Mesenteric fat pad (tissue), 1 donor: Measurements from ENCODE around the gene CTBP2. TPM values are rescaled to one million over a fixed set of nuclear protein-coding genes. Genes with fewer than 3 reads are reported as not detected.

Source experiments
- DNase-seq: peaks from one replicate; pipeline ENCODE4 v3.0.0-alpha.2; 2020; ENCODE audit warnings: low spot score
- total RNA-seq: library from RNA; stranded (reverse); fragmentation: NEBNext Ultra II Directional; extraction: Animal tissue kit (Norgen Biotek cat#: 25700); gene quantifications from one replicate; pipeline ENCODE4 v1.2.1, GENCODE V29; 2021
- donor health status: DM: yes; HTN: yes; CAD: no.

Gene CTBP2
- total RNA-seq, 1 donor from 2014 or later: 56.5 TPM

GRCh38 chr10:125128397-125129075 lies 31.8 kb downstream of the CTBP2 start:
- DNase-seq: no peak

GRCh38 chr10:125127986-125128385 lies 32.4 kb downstream of the CTBP2 start:
- no peak for DNase-seq

- DNase-seq: no peak
Measured at GRCh38 chr10:125127110-125127509, 33.3 kb downstream of the CTBP2 start.

- DNase-seq: no peak
Measured at GRCh38 chr10:125125951-125126735, 34.2 kb downstream of the CTBP2 start.

GRCh38 chr10:125124907-125125306 lies 35.5 kb downstream of the CTBP2 start:
- no peak for DNase-seq

- DNase-seq: no peak
Measured at GRCh38 chr10:125124115-125124487, 36.3 kb downstream of the CTBP2 start.

GRCh38 chr10:125123476-125124114 lies 36.8 kb downstream of the CTBP2 start:
- no peak for DNase-seq

- no peak for DNase-seq
Measured at GRCh38 chr10:125122566-125122965, 37.8 kb downstream of the CTBP2 start.

GRCh38 chr10:125121003-125121402 lies 39.4 kb downstream of the CTBP2 start:
- no peak for DNase-seq

GRCh38 chr10:125120053-125120710 lies 40.2 kb downstream of the CTBP2 start:
- no peak for DNase-seq

GRCh38 chr10:125118701-125119100 lies 41.7 kb downstream of the CTBP2 start:
- DNase-seq: no peak

GRCh38 chr10:125118011-125118611 lies 42.3 kb downstream of the CTBP2 start:
- DNase-seq: no peak

- DNase-seq: no peak
Measured at GRCh38 chr10:125116652-125117310, 43.6 kb downstream of the CTBP2 start.

- no peak for DNase-seq
Measured at GRCh38 chr10:125116041-125116649, 44.2 kb downstream of the CTBP2 start.

GRCh38 chr10:125115409-125115808 lies 45.0 kb downstream of the CTBP2 start:
- DNase-seq: no peak

- no peak for DNase-seq
Measured at GRCh38 chr10:125114761-125115391, 45.5 kb downstream of the CTBP2 start.

GRCh38 chr10:125113691-125114371 lies 46.5 kb downstream of the CTBP2 start:
- peak; percentile 55 for DNase-seq

- DNase-seq: no peak
Measured at GRCh38 chr10:125112697-125113494, 47.5 kb downstream of the CTBP2 start.
